ENCODE results near the gene EDRF1. TPM values are rescaled to one million over a fixed set of nuclear protein-coding genes. Genes with fewer than 3 reads are reported as not detected.

Gene EDRF1
- total RNA-seq, 1 experiment from 2014 or later: 24.1 TPM

GRCh38 chr10:125783957-125784356, 64.4 kb downstream of the EDRF1 start:
- POLR2A ChIA-PET: interaction anchor here (1.5 kb wide), 1 partner anchor 17 kb away, joined by 5 read pairs; no protein-coding TSS in a partner anchor
- CTCF ChIA-PET: no interaction called here

GRCh38 chr10:125785791-125786190, 66.3 kb downstream of the EDRF1 start:
- H3K4me3 Mint-ChIP-seq (ENCODE audit: unreplicated experiment): no peak overlapping the region
- no peaks in the 10 kb centered on the region for H3K4me1 Mint-ChIP-seq (ENCODE audit: insufficient read depth, unreplicated experiment)
- CTCF ChIA-PET: interaction anchor here (1.4 kb wide), 1 partner anchor 58 kb away, joined by 5 read pairs; no protein-coding TSS in a partner anchor
- BruUV-seq (replicated peaks): no TSS peak
- TF ChIP-seq CTCF (IDR thresholded peaks at IDR 0.05; ENCODE audit: unreplicated experiment): no peak
- H3K9me3 Mint-ChIP-seq (ENCODE audit: unreplicated experiment): no peaks in the 10 kb centered on the region
- intact Hi-C loops (cut with micrococcal nuclease): no loop called here
- no peaks in the 10 kb centered on the region for H3K27me3 Mint-ChIP-seq (ENCODE audit: insufficient read depth, unreplicated experiment)
- POLR2A ChIA-PET: interaction anchor here (0.9 kb wide), 1 partner anchor 870 kb away, joined by 3 read pairs; no protein-coding TSS in a partner anchor
- peaks cover 24% of the 10 kb centered on the region for H3K36me3 Mint-ChIP-seq (ENCODE audit: insufficient read depth, unreplicated experiment)
- DNase-seq (ENCODE audit: unreplicated experiment): no peak
- no peak overlapping the region for H3K27ac Mint-ChIP-seq (ENCODE audit: low read depth, unreplicated experiment)

More at GRCh38 chr10:125783957-125784356, 64.4 kb downstream of the EDRF1 start:
- Mint-ChIP-seq H3K27me3 (ENCODE audit: insufficient read depth, unreplicated experiment) (no peaks in the 10 kb centered on the region), H3K4me3 (ENCODE audit: unreplicated experiment) (no peak overlapping the region), H3K27ac (ENCODE audit: low read depth, unreplicated experiment) (no peak overlapping the region), H3K36me3 (ENCODE audit: insufficient read depth, unreplicated experiment) (peaks cover 10% of the 10 kb centered on the region), H3K4me1 (ENCODE audit: insufficient read depth, unreplicated experiment) (no peaks in the 10 kb centered on the region), H3K9me3 (ENCODE audit: unreplicated experiment) (no peaks in the 10 kb centered on the region)
- no peak for DNase-seq (ENCODE audit: unreplicated experiment)
- no TSS peak for BruUV-seq (replicated peaks)
- TF ChIP-seq CTCF (IDR thresholded peaks at IDR 0.05; ENCODE audit: unreplicated experiment): no peak
- intact Hi-C loops (cut with micrococcal nuclease): no loop called here

- Mint-ChIP-seq H3K36me3 (ENCODE audit: insufficient read depth, unreplicated experiment) (peaks cover 44% of the 10 kb centered on the region), H3K4me3 (ENCODE audit: unreplicated experiment) (no peak overlapping the region), H3K27ac (ENCODE audit: low read depth, unreplicated experiment) (no peak overlapping the region)
These were observed 68.9 kb downstream of the EDRF1 start for GRCh38 chr10:125788156-125789034.

More at GRCh38 chr10:125788156-125789034, 68.9 kb downstream of the EDRF1 start:
- no peaks in the 10 kb centered on the region for H3K9me3 Mint-ChIP-seq (ENCODE audit: unreplicated experiment)
- H3K4me1 Mint-ChIP-seq (ENCODE audit: insufficient read depth, unreplicated experiment): no peaks in the 10 kb centered on the region
- TF ChIP-seq CTCF (IDR thresholded peaks at IDR 0.05; ENCODE audit: unreplicated experiment): no peak
- BruUV-seq (replicated peaks): no TSS peak
- intact Hi-C loops (cut with micrococcal nuclease): no loop called here
- H3K27me3 Mint-ChIP-seq (ENCODE audit: insufficient read depth, unreplicated experiment): no peaks in the 10 kb centered on the region
- ChIA-PET CTCF (no interaction called here), POLR2A (interaction anchor here (0.5 kb wide), 1 partner anchor 37 kb away, joined by 3 read pairs; no protein-coding TSS in a partner anchor)
- no peak for DNase-seq (ENCODE audit: unreplicated experiment)

Data from MCF 10A (cell line).